SK-N-SH treated with all-trans-retinoic acid at 6 μM for 48 hours (cell line): ENCODE results near the gene PRR12.

Experiments
- ATAC-seq: fragments of 200-7000 bp; cut with Tn5 transposase; 3 replicates; pipeline ENCODE4 v1.9.1; 2020; ENCODE audit warnings: mild to moderate bottlenecking, moderate library complexity
- ARNTL ChIP-seq: fragments of 450-650 bp; formaldehyde crosslinking; IDR thresholded peaks from 2 replicates; pipeline ENCODE4 v1.5.0; 2020; ENCODE audit warnings: low read depth, mild to moderate bottlenecking, moderate library complexity, borderline replicate concordance
- BACH2 ChIP-seq: fragments of 250-450 bp; sonication (Bioruptor Pico); IDR thresholded peaks from 2 replicates; pipeline ENCODE4 v1.9.0; 2021; ENCODE audit warnings: mild to moderate bottlenecking, borderline replicate concordance
- CSDC2 ChIP-seq: fragments of 250-450 bp; sonication (Bioruptor Pico); IDR thresholded peaks from 2 replicates; pipeline ENCODE4 v1.5.0; 2020; ENCODE audit warnings: mild to moderate bottlenecking, moderate library complexity
- GLIS3 ChIP-seq: fragments of 250-450 bp; sonication (Bioruptor Pico); IDR thresholded peaks from 2 replicates; pipeline ENCODE4 v1.5.0; 2020; ENCODE audit warnings: mild to moderate bottlenecking, moderate library complexity
- ISL1 ChIP-seq: fragments of 250-450 bp; sonication (Bioruptor Pico); IDR thresholded peaks from 2 replicates; pipeline ENCODE4 v2.1.2; 2022; ENCODE audit warnings: mild to moderate bottlenecking, moderate library complexity
- OSR1 ChIP-seq: fragments of 250-450 bp; sonication (Bioruptor Pico); IDR thresholded peaks from 2 replicates; pipeline ENCODE4 v1.8.0; 2022; ENCODE audit warnings: moderate library complexity, mild to moderate bottlenecking, inconsistent platforms
- RARB ChIP-seq: fragments of 250-450 bp; sonication (Bioruptor Pico); IDR thresholded peaks from 2 replicates; pipeline ENCODE4 v1.8.0; 2021; ENCODE audit warnings: mild to moderate bottlenecking, moderate library complexity
- SNAI2 ChIP-seq: fragments of 250-450 bp; sonication (Bioruptor Pico); IDR thresholded peaks from 2 replicates; pipeline ENCODE4 v1.5.0; 2020; ENCODE audit warnings: mild to moderate bottlenecking, moderate library complexity
- TCF4 ChIP-seq: fragments of 250-450 bp; sonication (Bioruptor Pico); IDR thresholded peaks from 2 replicates; pipeline ENCODE4 v1.8.0; 2021; ENCODE audit warnings: mild to moderate bottlenecking, moderate library complexity, borderline replicate concordance
- TOX ChIP-seq: fragments of 250-450 bp; sonication (Bioruptor Pico); IDR thresholded peaks from 2 replicates; pipeline ENCODE4 v1.8.0; 2021; ENCODE audit warnings: mild to moderate bottlenecking, moderate library complexity, borderline replicate concordance
- ZC3H10 ChIP-seq: fragments of 250-450 bp; sonication (Bioruptor Pico); IDR thresholded peaks from 2 replicates; pipeline ENCODE4 v1.5.1; 2021; ENCODE audit warnings: mild to moderate bottlenecking, moderate library complexity
- ZFP3 ChIP-seq: fragments of 250-450 bp; sonication (Bioruptor Pico); IDR thresholded peaks from 2 replicates; pipeline ENCODE4 v1.5.0; 2020; ENCODE audit warnings: mild to moderate bottlenecking, moderate library complexity
- ZFP30 ChIP-seq: fragments of 450-650 bp; formaldehyde crosslinking; IDR thresholded peaks from 2 replicates; pipeline ENCODE4 v1.5.0; 2022; ENCODE audit warnings: mild to moderate bottlenecking, moderate library complexity
- ZNF565 ChIP-seq: fragments of 450-650 bp; formaldehyde crosslinking; conservative IDR thresholded peaks from 2 replicates; pipeline ENCODE4 v1.5.0; 2020; ENCODE audit warnings: low read depth, mild to moderate bottlenecking, moderate library complexity
- ZNF70 ChIP-seq: fragments of 450-650 bp; formaldehyde crosslinking; IDR thresholded peaks from 2 replicates; pipeline ENCODE4 v1.5.0; 2020; ENCODE audit warnings: mild to moderate bottlenecking, moderate library complexity
- ZNF8 ChIP-seq: fragments of 450-650 bp; formaldehyde crosslinking; IDR thresholded peaks from 2 replicates; pipeline ENCODE4 v1.5.0; 2020; ENCODE audit warnings: mild to moderate bottlenecking, moderate library complexity
- TF ChIP-seq, protein P1 (sequence below): fragments of 250-450 bp; sonication (Bioruptor Pico); IDR thresholded peaks from 2 replicates; pipeline ENCODE4 v1.5.1; 2021; ENCODE audit warnings: mild to moderate bottlenecking, moderate library complexity
- TF ChIP-seq, protein P2 (sequence below): fragments of 250-450 bp; sonication (Bioruptor Pico); IDR thresholded peaks from 2 replicates; pipeline ENCODE4 v1.5.1; 2020; ENCODE audit warnings: low read depth, mild to moderate bottlenecking, moderate library complexity
- TF ChIP-seq, protein P3 (sequence below): fragments of 250-450 bp; sonication (Bioruptor Pico); IDR thresholded peaks from 2 replicates; pipeline ENCODE4 v1.5.0; 2020; ENCODE audit warnings: mild to moderate bottlenecking, moderate library complexity

The PRR12 gene

DNA sequence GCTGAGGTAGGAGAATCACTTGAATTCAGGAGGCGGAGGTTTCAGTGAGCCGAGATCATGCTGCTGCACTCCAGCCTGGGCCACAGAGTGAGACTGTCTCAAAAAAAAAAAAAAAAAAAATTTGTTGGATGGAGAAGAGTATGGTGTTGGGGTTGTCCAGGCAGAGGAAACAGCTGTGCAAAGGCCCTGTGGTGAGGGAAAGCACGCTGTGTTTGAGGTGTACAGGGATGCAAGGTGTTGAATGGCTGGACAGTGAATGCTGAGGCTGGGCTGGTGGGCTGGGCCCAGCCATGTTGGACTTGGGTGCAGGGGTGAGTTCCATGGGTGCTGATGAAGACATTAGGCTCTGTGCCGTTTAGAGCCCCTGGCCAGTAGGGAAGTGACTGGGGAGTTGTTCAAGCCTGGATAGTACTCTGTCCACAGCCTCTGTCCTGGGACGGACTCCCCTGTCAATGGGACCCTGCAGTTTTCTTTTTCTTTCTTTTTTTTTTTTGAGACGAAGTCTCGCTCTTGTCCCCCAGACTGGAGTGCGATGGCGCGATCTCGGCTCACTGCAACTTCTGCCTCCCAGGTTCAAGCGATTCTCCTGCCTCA, 18.6 kb downstream of the PRR12 start:
- no peak for ATAC-seq

DNA sequence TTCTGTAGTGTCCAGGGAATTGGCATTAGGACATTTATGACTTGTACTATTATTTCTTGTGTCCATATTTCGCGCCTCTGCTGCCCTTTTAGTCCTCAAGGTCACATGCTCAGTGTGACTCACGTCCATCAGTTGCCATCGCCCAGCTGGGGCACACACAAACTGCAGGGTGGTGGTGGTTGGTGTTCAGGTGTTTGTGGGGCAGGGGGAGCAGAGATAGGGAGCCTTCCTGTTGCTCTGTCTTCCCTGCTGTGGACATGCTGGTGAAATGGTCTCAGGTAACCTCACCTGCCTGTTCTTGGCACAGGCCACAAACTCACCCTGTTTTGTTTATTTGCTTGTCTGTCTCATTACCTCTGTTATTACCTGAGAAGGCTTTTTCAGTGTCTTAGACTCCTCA, 22.4 kb downstream of the PRR12 start:
- TF ChIP-seq ZNF70 (CRISPR knock-in tag) = no peak
- TF ChIP-seq OSR1 (CRISPR knock-in tag) = no peak
- TF ChIP-seq, protein P1, sequence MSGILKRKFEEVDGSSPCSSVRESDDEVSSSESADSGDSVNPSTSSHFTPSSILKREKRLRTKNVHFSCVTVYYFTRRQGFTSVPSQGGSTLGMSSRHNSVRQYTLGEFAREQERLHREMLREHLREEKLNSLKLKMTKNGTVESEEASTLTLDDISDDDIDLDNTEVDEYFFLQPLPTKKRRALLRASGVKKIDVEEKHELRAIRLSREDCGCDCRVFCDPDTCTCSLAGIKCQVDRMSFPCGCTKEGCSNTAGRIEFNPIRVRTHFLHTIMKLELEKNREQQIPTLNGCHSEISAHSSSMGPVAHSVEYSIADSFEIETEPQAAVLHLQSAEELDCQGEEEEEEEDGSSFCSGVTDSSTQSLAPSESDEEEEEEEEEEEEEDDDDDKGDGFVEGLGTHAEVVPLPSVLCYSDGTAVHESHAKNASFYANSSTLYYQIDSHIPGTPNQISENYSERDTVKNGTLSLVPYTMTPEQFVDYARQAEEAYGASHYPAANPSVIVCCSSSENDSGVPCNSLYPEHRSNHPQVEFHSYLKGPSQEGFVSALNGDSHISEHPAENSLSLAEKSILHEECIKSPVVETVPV (CRISPR knock-in tag) = no peak
- no peak for TF ChIP-seq GLIS3 (CRISPR knock-in tag)
- no peak for TF ChIP-seq ZNF8 (CRISPR knock-in tag)
- no peak for TF ChIP-seq TCF4 (CRISPR knock-in tag)
- no peak for TF ChIP-seq ZFP30 (CRISPR knock-in tag)
- peak; percentile 18; the same call in 2 of the 3 replicates for ATAC-seq

More for the DNA sequence above, 18.6 kb downstream of the PRR12 start:
- TF ChIP-seq ARNTL (CRISPR knock-in tag) (no peak), CSDC2 (CRISPR knock-in tag) (no peak), ZNF565 (CRISPR knock-in tag) (no peak), ZC3H10 (CRISPR knock-in tag) (no peak), TCF4 (CRISPR knock-in tag) (no peak), GLIS3 (CRISPR knock-in tag) (no peak), ZFP30 (CRISPR knock-in tag) (no peak), ISL1 (CRISPR knock-in tag) (no peak), TOX (CRISPR knock-in tag) (no peak), ZNF8 (CRISPR knock-in tag) (no peak), SNAI2 (CRISPR knock-in tag) (no peak), ZFP3 (CRISPR knock-in tag) (no peak), OSR1 (CRISPR knock-in tag) (no peak), RARB (CRISPR knock-in tag) (no peak), BACH2 (CRISPR knock-in tag) (no peak)
- TF ChIP-seq, protein P1 (CRISPR knock-in tag) = no peak
- TF ChIP-seq, protein P2, sequence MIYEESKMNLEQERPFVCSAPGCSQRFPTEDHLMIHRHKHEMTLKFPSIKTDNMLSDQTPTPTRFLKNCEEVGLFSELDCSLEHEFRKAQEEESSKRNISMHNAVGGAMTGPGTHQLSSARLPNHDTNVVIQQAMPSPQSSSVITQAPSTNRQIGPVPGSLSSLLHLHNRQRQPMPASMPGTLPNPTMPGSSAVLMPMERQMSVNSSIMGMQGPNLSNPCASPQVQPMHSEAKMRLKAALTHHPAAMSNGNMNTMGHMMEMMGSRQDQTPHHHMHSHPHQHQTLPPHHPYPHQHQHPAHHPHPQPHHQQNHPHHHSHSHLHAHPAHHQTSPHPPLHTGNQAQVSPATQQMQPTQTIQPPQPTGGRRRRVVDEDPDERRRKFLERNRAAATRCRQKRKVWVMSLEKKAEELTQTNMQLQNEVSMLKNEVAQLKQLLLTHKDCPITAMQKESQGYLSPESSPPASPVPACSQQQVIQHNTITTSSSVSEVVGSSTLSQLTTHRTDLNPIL (CRISPR knock-in tag) = no peak
- TF ChIP-seq, protein P3, sequence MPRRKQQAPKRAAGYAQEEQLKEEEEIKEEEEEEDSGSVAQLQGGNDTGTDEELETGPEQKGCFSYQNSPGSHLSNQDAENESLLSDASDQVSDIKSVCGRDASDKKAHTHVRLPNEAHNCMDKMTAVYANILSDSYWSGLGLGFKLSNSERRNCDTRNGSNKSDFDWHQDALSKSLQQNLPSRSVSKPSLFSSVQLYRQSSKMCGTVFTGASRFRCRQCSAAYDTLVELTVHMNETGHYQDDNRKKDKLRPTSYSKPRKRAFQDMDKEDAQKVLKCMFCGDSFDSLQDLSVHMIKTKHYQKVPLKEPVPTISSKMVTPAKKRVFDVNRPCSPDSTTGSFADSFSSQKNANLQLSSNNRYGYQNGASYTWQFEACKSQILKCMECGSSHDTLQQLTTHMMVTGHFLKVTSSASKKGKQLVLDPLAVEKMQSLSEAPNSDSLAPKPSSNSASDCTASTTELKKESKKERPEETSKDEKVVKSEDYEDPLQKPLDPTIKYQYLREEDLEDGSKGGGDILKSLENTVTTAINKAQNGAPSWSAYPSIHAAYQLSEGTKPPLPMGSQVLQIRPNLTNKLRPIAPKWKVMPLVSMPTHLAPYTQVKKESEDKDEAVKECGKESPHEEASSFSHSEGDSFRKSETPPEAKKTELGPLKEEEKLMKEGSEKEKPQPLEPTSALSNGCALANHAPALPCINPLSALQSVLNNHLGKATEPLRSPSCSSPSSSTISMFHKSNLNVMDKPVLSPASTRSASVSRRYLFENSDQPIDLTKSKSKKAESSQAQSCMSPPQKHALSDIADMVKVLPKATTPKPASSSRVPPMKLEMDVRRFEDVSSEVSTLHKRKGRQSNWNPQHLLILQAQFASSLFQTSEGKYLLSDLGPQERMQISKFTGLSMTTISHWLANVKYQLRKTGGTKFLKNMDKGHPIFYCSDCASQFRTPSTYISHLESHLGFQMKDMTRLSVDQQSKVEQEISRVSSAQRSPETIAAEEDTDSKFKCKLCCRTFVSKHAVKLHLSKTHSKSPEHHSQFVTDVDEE = no peak

DNA sequence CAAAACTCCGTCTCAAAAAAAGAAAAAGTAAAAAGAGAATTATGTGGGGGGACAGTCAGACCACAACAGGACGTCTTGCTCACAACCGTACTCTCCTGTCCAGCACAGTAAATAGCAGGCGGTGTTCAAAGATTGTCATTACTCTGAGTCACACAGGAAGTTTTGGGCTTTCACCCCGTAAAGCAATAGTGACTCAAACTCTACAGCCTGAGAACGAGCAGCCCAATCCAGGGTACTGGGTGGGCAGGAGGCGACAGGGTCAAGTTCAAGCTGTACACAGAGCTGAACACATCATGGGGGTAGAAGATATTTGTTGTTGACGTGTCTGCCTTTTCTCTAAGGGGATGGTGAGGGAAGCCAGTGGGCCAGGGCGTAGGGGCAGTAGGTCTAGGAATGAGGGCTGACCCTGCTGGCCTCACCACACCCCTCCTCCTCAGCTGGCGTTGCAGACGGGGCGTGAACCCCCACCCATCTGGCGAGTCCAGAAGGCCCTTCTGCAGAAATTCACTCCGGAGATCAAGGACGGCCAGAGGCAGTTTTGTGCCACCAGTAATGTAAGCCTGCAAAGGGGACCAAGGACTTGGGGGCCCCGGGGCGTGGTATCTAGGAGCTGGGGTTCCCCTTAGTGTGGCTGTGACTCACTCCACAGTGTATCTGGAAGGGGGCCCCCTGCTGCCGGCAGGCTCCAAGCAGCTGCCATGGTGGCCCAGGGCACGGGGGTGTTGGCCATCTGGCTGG, 23.3 kb downstream of the PRR12 start:
- peak; percentile 70 for ATAC-seq

More for the DNA sequence above, 23.3 kb downstream of the PRR12 start:
- TF ChIP-seq TCF4 (CRISPR knock-in tag) (no peak), ISL1 (CRISPR knock-in tag) (no peak), SNAI2 (CRISPR knock-in tag) (no peak), BACH2 (CRISPR knock-in tag) (no peak), ZC3H10 (CRISPR knock-in tag) (no peak)
- TF ChIP-seq, protein P1 (CRISPR knock-in tag) = no peak
